ENCODE measurements around the gene DOCK2. TPM values are rescaled to one million over a fixed set of nuclear protein-coding genes. Genes with fewer than 3 reads are reported as not detected.

The DOCK2 gene
- polyA plus RNA-seq, 1 donor (not counting 4 experiments of a cell fraction or from before 2014, with no cell fraction given) = 0.21 TPM

DNA sequence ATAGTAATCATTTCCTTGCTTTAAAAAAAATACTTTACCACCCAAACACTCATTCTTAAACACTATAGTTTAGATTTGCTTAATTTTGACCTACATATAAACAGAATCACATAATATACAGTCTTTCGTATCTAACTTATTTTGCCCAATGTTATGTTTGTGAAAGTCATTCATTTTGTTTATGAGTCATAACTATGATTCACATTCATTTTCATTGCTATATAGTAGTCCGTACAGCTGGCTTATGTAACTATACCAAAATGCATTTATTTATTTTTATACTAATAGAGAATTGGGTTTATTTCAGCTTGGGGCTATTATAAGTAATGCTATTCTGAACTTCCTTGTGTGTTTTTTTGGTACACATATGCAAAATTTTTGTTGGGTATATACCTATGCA is 434.7 kb downstream of the DOCK2 start:
- no peak overlapping the region for H3K4me2 ChIP-seq (ENCODE audit: control insufficient read depth, extremely low read depth, insufficient read depth, low read depth, low read length)
- dilution Hi-C loops (cut with MboI; ENCODE audit: extremely low pct_ligation_motif_present, low sequenced_read_pairs) = no loop called here
- FAIRE-seq (no peak), DNase-seq (ENCODE audit: low read depth, low spot score) (no peak)
- H4K20me1 ChIP-seq (ENCODE audit: control insufficient read depth, extremely low read depth, insufficient read depth, low read length) = no peaks in the 10 kb centered on the region
- no peaks in the 10 kb centered on the region for H3K27me3 ChIP-seq (ENCODE audit: control insufficient read depth, extremely low read depth, insufficient read depth, low read length)
- H3K4me3 ChIP-seq (ENCODE audit: control insufficient read depth in 2 of 3, extremely low read depth in 1 of 3, insufficient read depth in 2 of 3, low read depth in 1 of 3, low read length in 3 of 3) = no peak overlapping the region
- H3K9me1 ChIP-seq (ENCODE audit: control insufficient read depth, extremely low read depth, insufficient read depth, low read length) = no peaks in the 10 kb centered on the region
- no peak overlapping the region for H3K27ac ChIP-seq (ENCODE audit: control insufficient read depth, insufficient read depth, low read length)
- no peak overlapping the region for H2AFZ ChIP-seq (ENCODE audit: control insufficient read depth, low read length)
- no peaks in the 10 kb centered on the region for H3K9me3 ChIP-seq (ENCODE audit: control insufficient read depth, low read depth, low read length)
- H3K36me3 ChIP-seq (ENCODE audit: control insufficient read depth in 2 of 2, extremely low read depth in 1 of 2, insufficient read depth in 2 of 2, low read length in 2 of 2) = no peaks in the 10 kb centered on the region
- no peak for TF ChIP-seq EZH2 (IDR thresholded peaks at IDR 0.05; ENCODE audit: low read length)
- TF ChIP-seq, protein P1, sequence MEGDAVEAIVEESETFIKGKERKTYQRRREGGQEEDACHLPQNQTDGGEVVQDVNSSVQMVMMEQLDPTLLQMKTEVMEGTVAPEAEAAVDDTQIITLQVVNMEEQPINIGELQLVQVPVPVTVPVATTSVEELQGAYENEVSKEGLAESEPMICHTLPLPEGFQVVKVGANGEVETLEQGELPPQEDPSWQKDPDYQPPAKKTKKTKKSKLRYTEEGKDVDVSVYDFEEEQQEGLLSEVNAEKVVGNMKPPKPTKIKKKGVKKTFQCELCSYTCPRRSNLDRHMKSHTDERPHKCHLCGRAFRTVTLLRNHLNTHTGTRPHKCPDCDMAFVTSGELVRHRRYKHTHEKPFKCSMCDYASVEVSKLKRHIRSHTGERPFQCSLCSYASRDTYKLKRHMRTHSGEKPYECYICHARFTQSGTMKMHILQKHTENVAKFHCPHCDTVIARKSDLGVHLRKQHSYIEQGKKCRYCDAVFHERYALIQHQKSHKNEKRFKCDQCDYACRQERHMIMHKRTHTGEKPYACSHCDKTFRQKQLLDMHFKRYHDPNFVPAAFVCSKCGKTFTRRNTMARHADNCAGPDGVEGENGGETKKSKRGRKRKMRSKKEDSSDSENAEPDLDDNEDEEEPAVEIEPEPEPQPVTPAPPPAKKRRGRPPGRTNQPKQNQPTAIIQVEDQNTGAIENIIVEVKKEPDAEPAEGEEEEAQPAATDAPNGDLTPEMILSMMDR (optimal IDR thresholded peaks at IDR 0.05 in 1 of 3, IDR thresholded peaks at IDR 0.05 in 1 of 3, conservative IDR thresholded peaks at IDR 0.05 in 1 of 3; ENCODE audit: extremely low read depth in 1 of 3, insufficient read depth in 2 of 3, low read length in 3 of 3) = no peak
- H3K9ac ChIP-seq (ENCODE audit: control insufficient read depth, extremely low read depth, insufficient read depth, low read length) = no peak overlapping the region
- H3K4me1 ChIP-seq (ENCODE audit: control insufficient read depth, extremely low read depth, insufficient read depth, low read length) = no peaks in the 10 kb centered on the region
- no peaks in the 10 kb centered on the region for H3K79me2 ChIP-seq (ENCODE audit: control insufficient read depth, insufficient read depth, low read length)

DNA sequence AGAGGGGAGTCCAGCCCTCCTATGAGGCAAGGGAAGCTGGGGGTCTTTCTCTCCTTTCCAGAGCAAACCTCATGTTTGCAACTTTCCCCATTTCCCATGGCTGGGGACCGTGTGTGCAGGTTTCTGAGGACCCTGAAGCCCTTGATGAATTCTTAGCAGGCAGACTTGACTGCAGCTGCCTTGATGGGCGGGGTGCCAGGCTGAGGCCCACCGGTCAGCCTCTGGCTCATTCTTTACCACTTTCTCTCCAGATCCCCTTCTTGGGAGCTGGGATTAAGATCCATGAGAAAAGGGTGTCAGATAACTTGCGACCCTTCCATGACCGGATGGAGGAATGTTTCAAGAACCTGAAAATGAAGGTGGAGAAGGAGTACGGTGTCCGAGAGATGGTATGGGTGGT is 438.6 kb downstream of the DOCK2 start:
- no peaks in the 10 kb centered on the region for H3K9me1 ChIP-seq (ENCODE audit: control insufficient read depth, extremely low read depth, insufficient read depth, low read length)
- H2AFZ ChIP-seq (ENCODE audit: control insufficient read depth, low read length) = no peak overlapping the region
- H3K9ac ChIP-seq (ENCODE audit: control insufficient read depth, extremely low read depth, insufficient read depth, low read length) = no peak overlapping the region
- no peak for FAIRE-seq
- H3K36me3 ChIP-seq (ENCODE audit: control insufficient read depth in 2 of 2, extremely low read depth in 1 of 2, insufficient read depth in 2 of 2, low read length in 2 of 2) = no peaks in the 10 kb centered on the region
- no peaks in the 10 kb centered on the region for H3K79me2 ChIP-seq (ENCODE audit: control insufficient read depth, insufficient read depth, low read length)
- no peak overlapping the region for H3K4me3 ChIP-seq (ENCODE audit: control insufficient read depth in 2 of 3, extremely low read depth in 1 of 3, insufficient read depth in 2 of 3, low read depth in 1 of 3, low read length in 3 of 3)
- TF ChIP-seq, protein P1 (optimal IDR thresholded peaks at IDR 0.05 in 1 of 3, IDR thresholded peaks at IDR 0.05 in 1 of 3, conservative IDR thresholded peaks at IDR 0.05 in 1 of 3; ENCODE audit: extremely low read depth in 1 of 3, insufficient read depth in 2 of 3, low read length in 3 of 3) = no peak
- no peak for TF ChIP-seq EZH2 (IDR thresholded peaks at IDR 0.05; ENCODE audit: low read length)
- dilution Hi-C loops (cut with MboI; ENCODE audit: extremely low pct_ligation_motif_present, low sequenced_read_pairs) = no loop called here
- H3K27me3 ChIP-seq (ENCODE audit: control insufficient read depth, extremely low read depth, insufficient read depth, low read length) = no peaks in the 10 kb centered on the region
- DNase-seq (ENCODE audit: low read depth, low spot score) = no peak
- no peaks in the 10 kb centered on the region for H4K20me1 ChIP-seq (ENCODE audit: control insufficient read depth, extremely low read depth, insufficient read depth, low read length)
- H3K9me3 ChIP-seq (ENCODE audit: control insufficient read depth, low read depth, low read length) = no peaks in the 10 kb centered on the region
- H3K27ac ChIP-seq (ENCODE audit: control insufficient read depth, insufficient read depth, low read length) = no peak overlapping the region
- H3K4me1 ChIP-seq (ENCODE audit: control insufficient read depth, extremely low read depth, insufficient read depth, low read length) = no peaks in the 10 kb centered on the region
- H3K4me2 ChIP-seq (ENCODE audit: control insufficient read depth, extremely low read depth, insufficient read depth, low read depth, low read length) = no peak overlapping the region

Data from keratinocyte (primary cell).